ENCODE measurements around the gene WDR17. TPM values are rescaled to one million over a fixed set of nuclear protein-coding genes. Genes with fewer than 3 reads are reported as not detected.

WDR17 gene
- 0.97 TPM for polyA plus RNA-seq (ENCODE audit: insufficient read length)

GRCh38 chr4:176065435-176066291, at the start of gene WDR17:
Gene WDR17, plus strand, starts transcription at chr4:176065841. Its CDS starts 45,740 bp downstream, at chr4:176111581.
- peak; percentile 26 for DNase-seq (ENCODE audit: low read depth)

GRCh38 chr4:176016601-176017000, 49.0 kb upstream of the WDR17 start:
- no peak for DNase-seq (ENCODE audit: low read depth)

- no peak for DNase-seq (ENCODE audit: low read depth)
Observed at GRCh38 chr4:176020481-176021085, 45.1 kb upstream of the WDR17 start.

GRCh38 chr4:176030391-176030790, 35.2 kb upstream of the WDR17 start:
- no peak for DNase-seq (ENCODE audit: low read depth)

GRCh38 chr4:176031922-176032321, 33.7 kb upstream of the WDR17 start:
- no peak for DNase-seq (ENCODE audit: low read depth)

GRCh38 chr4:176032454-176032853, 33.2 kb upstream of the WDR17 start:
- DNase-seq (ENCODE audit: low read depth): no peak

GRCh38 chr4:176034499-176034898, 31.1 kb upstream of the WDR17 start:
- DNase-seq (ENCODE audit: low read depth): peak; percentile 28

GRCh38 chr4:176034936-176035335, 30.7 kb upstream of the WDR17 start:
- no peak for DNase-seq (ENCODE audit: low read depth)

- DNase-seq (ENCODE audit: low read depth): no peak
Observed at GRCh38 chr4:176036585-176037205, 28.9 kb upstream of the WDR17 start.

GRCh38 chr4:176038789-176039188, 26.9 kb upstream of the WDR17 start:
- DNase-seq (ENCODE audit: low read depth): no peak

- DNase-seq (ENCODE audit: low read depth): no peak
Observed at GRCh38 chr4:176042195-176042594, 23.4 kb upstream of the WDR17 start.

GRCh38 chr4:176043838-176044588, 21.6 kb upstream of the WDR17 start:
- DNase-seq (ENCODE audit: low read depth): no peak

GRCh38 chr4:176044589-176044951, 21.1 kb upstream of the WDR17 start:
- DNase-seq (ENCODE audit: low read depth): no peak

- DNase-seq (ENCODE audit: low read depth): no peak
Observed at GRCh38 chr4:176048631-176049030, 17.0 kb upstream of the WDR17 start.

GRCh38 chr4:176052744-176053143, 12.9 kb upstream of the WDR17 start:
- no peak for DNase-seq (ENCODE audit: low read depth)

- no peak for DNase-seq (ENCODE audit: low read depth)
Observed at GRCh38 chr4:176053785-176054184, 11.9 kb upstream of the WDR17 start.

- no peak for DNase-seq (ENCODE audit: low read depth)
Observed at GRCh38 chr4:176054942-176055341, 10.7 kb upstream of the WDR17 start.

- DNase-seq (ENCODE audit: low read depth): no peak
Observed at GRCh38 chr4:176063718-176064117, 1.9 kb upstream of the WDR17 start.

GRCh38 chr4:176064539-176064938, 1.1 kb upstream of the WDR17 start:
- DNase-seq (ENCODE audit: low read depth): no peak

- no peak for DNase-seq (ENCODE audit: low read depth)
Observed at GRCh38 chr4:176066757-176067156, 1.1 kb downstream of the WDR17 start.

GRCh38 chr4:176077561-176077960, 11.9 kb downstream of the WDR17 start:
- no peak for DNase-seq (ENCODE audit: low read depth)

GRCh38 chr4:176084769-176085168, 19.1 kb downstream of the WDR17 start:
- DNase-seq (ENCODE audit: low read depth): no peak
